ENCODE data around the gene ADGRB2. TPM values are rescaled to one million over a fixed set of nuclear protein-coding genes. Genes with fewer than 3 reads are reported as not detected.
A peak's percentile ranks its signal among the peaks of the same experiment; 100 is the strongest.

Gene ADGRB2
- total RNA-seq, 1 donor: 0.54 TPM

DNA sequence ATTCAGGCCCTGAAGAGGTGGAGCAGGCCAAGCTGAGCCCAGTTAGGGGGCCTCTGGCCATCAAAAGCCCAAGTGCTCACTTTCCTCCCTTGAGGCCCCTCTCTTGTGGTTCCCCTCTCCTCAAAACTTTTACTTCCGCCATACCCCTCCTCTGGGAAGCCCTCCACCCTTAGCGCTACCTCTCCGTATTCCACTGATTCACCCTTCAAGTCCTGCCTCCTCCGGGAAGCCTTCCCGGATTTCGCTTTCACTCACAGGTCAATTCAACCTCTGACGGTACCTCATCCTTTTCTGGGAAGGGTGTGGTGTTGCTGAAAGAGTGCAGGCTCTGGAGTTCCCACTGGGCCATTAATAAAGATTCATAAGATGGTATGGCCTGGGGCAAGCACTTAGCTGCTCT lies 32.6 kb upstream of the ADGRB2 start:
- no peak for DNase-seq (ENCODE audit: low read depth in 2 of 3, low spot score in 2 of 3)

DNA sequence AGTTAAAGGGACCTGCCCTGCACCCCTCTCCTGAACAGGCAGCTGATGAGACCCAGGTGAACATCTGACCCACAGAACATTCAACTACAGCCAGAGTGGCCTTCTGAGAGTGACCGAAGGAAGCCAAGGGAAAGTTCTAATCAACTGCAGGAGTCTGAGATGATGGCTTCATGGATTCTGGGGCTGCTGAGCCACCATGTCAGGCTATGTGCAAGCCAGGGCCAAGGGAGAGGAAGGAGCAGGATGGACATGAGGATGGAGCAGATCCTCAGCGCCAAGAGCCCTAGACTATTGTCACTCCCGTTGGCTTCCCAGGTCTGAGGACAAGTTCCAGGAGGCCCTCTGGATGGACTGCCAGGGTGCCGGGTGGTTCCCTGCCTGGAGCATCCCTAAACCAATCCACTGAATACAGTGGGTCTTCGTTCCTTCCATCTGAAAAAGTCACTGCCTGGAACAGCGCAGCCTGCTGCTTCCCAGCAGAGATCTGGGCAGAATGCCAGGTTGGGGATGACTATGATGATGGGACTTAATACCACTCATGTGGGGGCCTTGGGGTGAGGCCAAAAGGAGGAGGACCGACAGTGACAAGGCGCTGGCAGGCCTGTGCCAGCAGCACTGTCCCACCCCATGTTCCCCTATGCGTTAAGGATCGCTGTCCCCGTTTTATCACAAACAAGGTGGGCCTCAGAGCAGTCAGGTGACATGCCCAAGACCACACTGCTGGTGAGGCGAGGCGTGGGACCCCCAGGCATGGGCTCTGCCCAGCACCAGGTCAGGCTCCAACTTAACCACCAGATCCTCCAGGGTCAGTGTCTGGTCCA lies 31.9 kb upstream of the ADGRB2 start:
- DNase-seq (ENCODE audit: low read depth in 2 of 3, low spot score in 2 of 3): peak in 2 of 3 donors; percentile 32 to 41

DNA sequence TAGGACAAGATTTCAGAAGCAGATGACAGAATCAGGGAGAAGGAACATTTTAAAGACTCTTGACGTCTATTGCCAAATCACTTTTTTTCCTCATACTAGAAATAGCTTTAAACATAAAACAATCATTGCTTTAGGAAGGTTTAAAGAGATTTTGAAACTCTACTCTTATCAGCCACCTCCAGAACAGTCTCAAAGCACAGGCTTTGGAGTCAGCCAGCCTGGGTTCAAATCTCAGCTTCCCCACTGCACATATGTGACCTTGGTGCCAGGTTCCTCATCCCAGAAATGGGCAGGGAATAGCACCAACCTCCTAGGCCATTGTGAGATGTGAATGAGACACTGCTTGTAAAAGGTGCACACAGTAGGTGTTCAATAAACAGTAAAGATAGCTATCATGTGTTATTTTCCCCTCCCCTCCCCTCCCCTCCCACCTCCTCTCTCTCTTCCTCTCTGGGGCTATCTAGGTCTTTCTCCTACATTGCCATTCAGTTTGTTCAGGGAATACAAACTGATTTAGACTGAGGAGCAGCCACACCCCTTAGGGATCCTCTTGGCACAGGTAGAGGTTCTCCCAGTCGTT lies 31.0 kb upstream of the ADGRB2 start:
- DNase-seq (ENCODE audit: low read depth in 2 of 3, low spot score in 2 of 3): no peak

DNA sequence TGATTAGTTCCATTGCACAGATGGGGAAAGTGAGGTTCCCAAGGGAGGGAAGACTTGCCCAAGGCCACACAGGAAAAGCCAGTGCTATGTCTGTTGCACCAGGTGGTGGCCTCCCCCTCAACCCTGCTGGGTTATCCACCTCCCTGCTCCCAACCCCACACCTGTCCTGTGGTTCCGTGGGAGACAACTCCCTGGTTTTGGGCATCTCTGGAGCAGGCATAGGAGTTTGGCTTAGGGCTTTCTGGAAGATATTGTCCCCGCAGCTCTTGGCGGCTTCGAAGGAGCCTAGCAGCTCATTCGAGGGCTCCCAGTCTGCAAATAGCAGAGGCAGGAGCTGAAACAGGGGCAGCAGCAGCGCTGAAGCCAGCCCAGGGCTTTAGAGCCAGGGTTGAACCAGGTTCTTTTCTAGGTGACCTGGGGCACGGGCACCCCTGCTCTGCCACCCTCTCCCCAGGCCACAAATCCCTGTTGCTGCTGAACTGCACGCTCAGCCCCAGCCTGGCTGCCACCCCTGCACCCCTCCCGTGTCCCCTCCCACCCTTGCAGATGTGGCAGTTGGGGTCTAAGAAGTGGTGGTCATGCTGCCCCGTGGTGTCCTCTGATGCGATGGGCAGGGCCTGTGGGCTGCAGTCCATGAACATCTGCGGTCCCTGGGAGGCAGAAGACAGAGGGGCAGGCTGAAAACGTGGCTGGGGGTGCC lies 29.6 kb upstream of the ADGRB2 start:
- DNase-seq (ENCODE audit: low read depth in 2 of 3, low spot score in 2 of 3): no peak

DNA sequence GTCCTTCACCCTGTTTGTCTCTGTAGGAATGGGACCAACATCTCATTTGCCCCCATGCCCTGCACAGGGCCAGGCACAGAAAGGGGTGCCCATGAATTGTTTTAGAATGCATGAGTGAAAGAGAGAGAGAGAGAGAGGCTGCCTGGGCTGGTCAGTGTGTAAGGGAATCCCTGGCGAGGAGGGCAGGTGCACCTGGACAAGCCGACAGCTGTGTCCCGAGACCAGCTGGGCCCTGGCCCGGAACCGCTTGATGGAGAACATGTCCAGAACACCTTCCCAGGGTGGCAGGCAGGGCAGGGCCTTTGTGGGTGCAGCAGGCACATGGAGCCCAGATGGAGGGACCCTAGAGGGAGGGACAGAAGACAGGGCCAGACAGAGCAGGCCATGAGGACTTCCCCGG lies 28.9 kb upstream of the ADGRB2 start:
- no peak for DNase-seq (ENCODE audit: low read depth in 2 of 3, low spot score in 2 of 3)

DNA sequence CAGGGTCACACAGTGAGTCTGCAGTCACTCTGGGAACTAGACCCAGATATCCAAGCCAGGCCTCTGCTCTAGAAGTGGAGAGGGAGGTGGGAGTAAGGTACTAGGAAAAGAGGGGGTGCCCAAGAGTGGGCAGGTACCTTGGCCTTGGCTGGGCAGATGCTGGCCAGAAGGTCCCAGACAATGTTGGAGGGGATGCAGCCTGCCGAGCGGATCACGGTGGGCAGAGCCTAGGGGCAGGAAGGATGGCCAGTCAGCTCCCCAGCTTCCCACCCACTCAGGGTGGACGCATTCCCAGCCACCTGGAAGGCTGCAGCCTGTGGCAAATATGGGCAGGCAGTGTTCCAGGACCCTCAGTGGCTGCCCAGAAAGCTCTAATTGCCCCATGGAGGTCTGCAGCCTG lies 28.4 kb upstream of the ADGRB2 start:
- no peak for DNase-seq (ENCODE audit: low read depth in 2 of 3, low spot score in 2 of 3)

DNA sequence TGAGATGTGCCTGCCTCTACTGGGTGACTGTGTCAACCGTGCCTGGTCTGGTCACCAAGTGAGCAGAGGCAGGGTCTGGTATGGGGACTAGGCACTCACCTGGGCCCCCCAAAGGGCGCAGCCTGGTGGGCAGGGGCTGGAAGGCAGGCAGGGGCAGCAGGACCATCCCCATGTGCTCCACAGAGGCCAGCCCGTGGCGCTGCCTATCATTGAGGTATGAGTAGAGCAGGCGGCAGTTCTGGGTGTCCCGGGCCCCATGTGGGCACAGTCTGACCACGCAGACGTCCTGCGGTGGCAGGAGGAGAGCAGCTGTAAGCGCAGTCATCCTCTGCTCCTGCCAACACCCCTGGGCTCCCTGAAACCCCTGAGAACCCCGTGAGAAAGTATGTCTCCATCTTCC lies 28.0 kb upstream of the ADGRB2 start:
- no peak for DNase-seq (ENCODE audit: low read depth in 2 of 3, low spot score in 2 of 3)

DNA sequence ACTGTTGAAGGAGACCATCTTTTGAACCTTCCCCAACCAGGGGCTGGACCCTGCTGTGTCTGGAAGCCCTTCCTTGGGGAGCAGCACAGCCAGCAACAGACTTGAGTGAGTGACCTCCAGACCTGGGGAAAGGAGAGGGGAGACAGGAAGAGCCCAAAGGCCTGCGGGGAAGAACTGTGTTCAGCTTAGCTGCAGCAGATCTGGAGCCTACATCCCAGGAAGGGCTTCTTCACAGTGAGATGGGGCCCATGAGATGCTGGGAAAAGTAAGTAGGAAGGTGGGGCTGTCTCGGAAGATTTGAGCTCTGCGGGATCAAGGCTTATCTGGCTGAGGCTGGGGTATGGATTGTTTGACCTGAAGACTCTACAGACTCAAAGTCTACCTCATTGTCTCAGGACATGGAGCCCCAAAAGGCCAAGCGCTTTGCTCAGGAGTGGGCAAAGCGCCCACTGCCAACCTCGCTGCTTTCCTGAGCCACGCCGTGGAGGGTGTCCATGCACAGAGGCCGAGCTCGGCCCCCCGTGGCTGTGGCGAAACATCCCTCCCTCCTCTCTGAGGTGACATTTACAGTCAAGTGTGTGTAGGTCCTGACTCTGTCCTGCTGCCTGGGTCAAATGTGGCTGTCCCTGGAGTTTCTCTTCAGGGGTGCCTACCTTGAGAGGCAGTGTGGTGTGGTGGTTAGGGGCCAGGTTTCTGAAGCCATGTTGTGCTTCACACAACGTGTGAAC lies 27.2 kb upstream of the ADGRB2 start:
- no peak for DNase-seq (ENCODE audit: low read depth in 2 of 3, low spot score in 2 of 3)

DNA sequence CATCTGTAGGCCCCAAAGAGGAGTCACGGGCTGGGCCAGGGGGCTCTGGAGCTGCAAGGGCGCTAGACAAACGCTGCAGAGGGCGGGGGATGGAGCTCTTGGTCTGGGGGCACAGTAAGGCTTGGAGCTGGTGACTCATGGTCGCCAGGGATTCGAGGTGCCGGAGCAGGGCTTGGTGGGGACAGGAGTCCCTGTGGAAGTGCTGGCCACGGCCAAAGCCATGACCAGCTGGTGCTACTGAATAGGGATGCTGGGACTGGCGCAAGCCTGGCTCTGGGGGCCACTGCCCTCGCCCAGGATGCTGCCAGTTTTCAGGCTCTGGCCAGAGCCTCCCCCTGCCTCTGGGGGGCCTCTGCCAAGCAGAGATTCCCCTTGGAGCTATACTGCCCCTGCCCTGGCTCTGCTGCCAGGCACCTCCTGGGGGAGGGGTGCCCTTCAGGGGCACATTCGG lies 26.5 kb upstream of the ADGRB2 start:
- DNase-seq (ENCODE audit: low read depth in 2 of 3, low spot score in 2 of 3): no peak

DNA sequence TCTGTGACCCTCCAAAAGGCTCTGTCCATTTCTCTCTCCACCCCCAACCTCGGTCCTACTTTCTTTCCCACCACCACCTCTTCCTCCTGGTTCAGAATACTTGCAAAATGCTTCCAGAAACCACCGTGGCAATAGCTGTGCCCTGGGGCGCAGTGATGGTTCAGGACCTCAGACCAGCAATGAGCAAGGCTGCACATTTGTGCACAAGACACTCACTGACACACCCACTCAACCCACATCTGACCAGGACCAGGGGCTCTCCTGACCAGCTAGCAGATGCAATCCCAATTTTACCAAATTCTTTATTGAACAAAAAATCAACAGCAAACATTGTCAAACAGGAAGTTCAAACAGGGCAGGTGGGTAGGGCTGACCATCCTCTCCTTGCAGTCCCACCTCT lies 26.0 kb upstream of the ADGRB2 start:
- no peak for DNase-seq (ENCODE audit: low read depth in 2 of 3, low spot score in 2 of 3)

DNA sequence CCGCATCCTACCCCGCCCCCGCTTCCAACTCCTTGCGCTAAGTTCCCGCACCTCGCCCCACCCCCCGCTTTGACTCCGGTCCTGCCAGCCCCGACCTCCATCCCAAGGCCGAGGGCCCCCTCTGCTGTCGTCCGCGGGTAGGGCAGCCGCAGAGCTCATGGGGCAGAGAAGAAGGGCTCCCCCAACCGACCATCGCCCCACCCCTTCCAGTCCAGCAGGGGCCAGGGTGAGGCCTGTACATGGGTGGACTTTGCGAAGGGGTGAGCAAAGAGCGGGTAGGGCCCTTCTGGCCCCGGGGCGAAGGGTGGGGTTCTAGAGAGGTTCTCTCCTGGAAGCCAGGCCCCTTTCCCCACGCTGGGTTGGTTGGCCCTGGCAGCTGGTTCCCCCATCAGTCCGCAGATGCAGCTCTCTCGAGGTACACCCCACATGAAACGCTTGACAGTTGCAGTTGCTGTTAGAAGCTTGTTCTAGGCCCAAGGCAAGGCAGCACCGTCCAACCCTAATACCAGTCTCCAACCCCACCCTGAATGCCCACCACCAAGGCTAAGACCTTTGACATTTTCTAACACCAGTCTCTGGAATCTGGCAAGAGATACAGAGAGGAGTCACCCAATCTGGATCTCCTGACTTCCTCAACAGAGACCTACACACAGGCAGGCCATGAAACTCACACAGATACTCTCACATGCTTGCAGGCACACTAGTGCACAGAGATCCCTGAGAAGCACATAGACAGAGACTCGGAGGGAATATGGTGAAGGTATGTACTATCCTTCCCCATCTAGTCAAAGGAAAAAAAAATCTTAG lies 25.3 kb upstream of the ADGRB2 start:
- peak; percentile 79 to 93 (median 89) for DNase-seq (ENCODE audit: low read depth in 2 of 3, low spot score in 2 of 3)

DNA sequence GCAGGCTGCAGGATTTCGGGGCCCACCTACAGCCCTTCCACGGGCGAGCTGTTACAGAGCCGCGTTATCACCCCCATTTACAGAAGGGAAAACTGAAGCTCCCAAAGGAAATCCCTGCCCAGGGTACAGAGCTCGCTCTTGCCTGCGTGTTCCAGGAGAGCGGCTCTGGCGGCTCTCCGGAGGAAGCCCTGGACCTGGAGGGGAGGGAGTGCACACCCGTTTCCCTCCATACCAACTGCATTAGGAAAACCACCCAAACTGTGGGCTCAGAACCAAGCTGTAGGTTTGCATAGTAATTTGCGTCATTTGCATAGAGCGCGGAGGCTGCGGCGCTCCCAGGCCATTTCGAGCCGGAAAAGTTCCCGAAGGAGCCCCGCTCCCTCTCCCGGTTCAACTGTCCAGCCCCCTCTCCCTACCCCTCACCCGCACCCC lies 24.7 kb upstream of the ADGRB2 start:
- DNase-seq (ENCODE audit: low read depth in 2 of 3, low spot score in 2 of 3): peak in 1 of 3 donors; percentile 31

DNA sequence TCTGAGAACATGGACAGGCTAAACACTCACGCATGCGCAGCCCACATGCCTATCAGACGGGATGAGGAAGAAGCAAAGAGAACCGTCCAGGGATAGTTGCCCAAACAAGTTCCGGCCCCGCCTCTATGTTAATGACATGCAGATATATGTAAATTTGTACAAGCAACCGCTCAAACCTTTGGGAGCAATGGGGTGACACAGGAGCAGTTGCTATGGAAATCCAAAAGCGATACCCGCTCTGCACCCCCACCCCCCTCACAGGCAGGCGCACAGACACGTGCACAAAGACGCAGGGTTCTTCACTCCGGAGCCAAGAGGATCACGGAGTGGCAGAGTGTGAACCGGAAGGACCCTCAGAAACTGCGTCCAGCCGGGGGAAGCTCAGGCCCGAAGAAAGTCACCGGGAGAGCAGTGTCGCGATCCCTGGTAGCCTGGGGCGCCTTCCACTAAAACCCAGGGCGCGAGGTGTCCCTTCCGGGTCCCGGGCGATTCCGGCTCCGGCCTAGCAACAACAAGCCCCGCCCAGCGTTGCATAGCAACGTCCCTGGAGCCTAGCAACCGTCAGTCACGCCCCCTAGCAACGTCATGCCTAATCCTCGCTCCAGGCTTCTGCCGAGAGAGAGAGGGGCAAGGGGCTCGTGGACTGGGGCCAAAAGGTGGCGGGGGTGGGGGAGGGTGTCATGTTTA lies 24.1 kb upstream of the ADGRB2 start:
- peak; percentile 74 to 88 (median 87) for DNase-seq (ENCODE audit: low read depth in 2 of 3, low spot score in 2 of 3)

DNA sequence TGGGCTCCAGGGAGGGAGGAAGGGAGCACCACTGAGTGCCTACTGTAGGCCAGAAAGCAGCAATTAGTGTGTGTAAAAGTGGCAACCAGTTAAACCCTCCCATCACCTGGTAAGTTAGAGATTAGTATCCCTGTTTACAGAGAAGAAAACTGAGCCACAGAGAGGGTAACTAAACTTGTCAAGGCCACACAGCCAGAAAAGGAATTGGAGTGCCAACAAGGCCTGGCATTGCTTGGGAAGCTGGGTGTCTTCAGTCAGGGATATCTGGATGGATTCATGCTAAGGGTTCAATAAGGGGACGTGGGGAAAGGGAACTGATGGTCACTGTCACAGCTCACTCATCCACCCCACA lies 23.6 kb upstream of the ADGRB2 start:
- DNase-seq (ENCODE audit: low read depth in 2 of 3, low spot score in 2 of 3): no peak

DNA sequence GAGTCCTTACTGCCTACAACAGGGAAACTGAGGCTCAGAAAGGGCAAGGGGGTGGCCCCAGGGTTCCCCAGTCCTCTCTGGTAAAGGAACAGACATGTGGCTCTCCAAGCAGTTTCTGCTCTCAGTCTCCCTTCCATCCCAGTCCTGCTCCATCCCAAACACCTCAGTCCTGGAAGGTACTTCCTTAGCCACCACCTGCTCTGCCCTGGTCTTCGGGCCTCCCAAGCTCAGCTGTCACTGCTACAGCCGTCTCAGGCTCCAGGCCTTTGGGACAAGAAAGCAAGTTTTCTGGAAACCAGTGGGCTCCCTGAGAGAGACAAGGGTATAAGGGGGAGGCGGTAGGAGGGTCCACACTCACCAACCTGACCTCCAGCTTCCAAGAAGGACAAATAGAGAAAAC lies 23.1 kb upstream of the ADGRB2 start:
- no peak for DNase-seq (ENCODE audit: low read depth in 2 of 3, low spot score in 2 of 3)

DNA sequence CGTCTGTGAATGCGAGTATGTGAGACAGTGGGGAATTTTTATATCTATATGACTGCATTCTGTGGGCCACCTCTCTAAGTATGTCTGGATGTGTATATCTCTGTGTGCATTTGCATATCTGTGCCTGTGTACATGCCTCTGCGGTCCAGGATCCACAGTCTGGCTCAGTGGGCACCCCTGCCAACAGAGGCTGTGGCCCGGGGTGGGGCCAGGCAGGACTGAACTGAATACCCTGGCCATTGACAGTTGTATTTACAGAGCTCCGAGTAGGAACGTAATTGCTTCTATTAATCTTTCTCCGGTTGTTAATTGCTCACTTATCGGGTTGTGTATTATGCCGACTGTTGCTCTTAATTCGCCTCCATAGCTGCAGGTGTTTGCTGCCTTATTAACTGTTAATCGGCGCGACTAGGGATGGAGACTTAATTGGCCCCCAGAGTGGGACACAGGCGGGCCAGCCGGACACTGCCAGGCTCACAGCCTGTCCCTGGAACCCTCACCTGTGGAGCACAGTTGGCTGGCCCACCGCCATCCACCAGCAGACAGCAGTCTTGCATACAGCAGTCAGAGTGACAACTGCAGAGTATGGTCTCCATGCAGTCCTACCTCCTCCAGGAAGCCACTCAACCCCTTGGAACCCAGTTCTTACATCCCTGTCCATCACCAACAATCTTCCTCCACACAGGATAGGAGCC lies 22.4 kb upstream of the ADGRB2 start:
- no peak for DNase-seq (ENCODE audit: low read depth in 2 of 3, low spot score in 2 of 3)

DNA sequence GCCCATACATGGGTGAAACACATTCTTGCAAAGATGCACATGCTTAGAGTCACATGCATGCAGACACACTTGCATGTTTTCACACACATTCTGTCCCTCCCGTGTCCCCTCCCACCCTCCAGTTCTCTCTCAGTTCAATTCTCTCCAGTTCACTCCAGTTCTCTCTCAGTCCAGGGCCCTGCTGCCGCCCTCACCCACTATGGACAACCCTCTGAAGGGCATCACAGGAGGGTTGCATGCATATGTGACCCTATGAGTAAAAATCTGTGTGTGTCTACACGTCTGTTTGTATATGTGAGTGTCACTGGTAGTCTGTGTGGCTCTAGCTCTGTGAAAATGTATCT lies 21.8 kb upstream of the ADGRB2 start:
- DNase-seq (ENCODE audit: low read depth in 2 of 3, low spot score in 2 of 3): no peak

DNA sequence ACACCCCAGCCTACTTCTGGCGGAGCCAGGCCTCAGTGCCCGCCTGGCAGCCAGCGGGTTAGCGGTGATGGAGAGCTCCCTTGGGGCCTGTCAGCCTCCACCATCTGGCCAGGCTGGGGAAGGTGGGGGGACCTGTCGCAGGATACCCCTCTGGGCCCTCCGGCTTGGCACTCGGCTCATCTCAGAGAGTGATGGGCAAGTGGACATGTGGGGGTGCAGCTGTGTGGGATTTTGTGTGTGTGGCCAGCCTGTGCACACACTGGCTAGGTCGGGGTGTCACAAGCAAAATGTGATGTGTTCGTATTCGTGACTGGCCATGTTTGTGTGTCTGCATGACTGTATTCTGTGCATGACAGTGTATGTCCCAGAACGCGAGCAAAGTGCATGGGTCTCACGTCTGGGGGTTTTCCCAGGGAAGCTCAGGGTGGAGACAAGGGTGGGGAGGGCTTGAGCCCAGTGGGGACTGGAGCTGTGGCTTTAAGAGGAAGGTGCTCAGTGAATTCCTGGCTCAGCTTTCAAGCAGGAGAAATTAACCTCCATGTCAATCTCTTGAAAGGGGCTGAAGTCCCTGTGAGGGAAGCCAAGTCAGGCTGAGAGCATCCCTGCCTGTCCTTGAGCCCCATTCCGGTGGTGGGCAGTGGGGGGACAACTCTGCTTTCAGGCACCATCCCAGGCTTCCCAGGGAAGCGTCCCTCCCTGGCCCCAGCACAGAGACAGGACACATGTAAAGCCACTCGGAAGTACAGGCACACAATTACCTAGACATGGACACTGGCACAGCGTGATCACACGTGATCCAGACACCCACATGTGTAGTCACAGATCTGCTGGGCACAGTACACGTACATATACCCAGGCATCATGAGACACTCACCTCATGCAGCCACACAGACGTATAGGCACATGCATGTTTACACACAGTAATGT lies 21.1 kb upstream of the ADGRB2 start:
- DNase-seq (ENCODE audit: low read depth in 2 of 3, low spot score in 2 of 3): peak in 1 of 3 donors; percentile 53
